Measurements from ENCODE around the gene BHLHA15.
"Not testable (repeated sequence)": the region's sequence is repeated elsewhere in the genome, so short reads cannot be mapped to it uniquely, and the experiment has no call there.

BHLHA15 gene

DNA sequence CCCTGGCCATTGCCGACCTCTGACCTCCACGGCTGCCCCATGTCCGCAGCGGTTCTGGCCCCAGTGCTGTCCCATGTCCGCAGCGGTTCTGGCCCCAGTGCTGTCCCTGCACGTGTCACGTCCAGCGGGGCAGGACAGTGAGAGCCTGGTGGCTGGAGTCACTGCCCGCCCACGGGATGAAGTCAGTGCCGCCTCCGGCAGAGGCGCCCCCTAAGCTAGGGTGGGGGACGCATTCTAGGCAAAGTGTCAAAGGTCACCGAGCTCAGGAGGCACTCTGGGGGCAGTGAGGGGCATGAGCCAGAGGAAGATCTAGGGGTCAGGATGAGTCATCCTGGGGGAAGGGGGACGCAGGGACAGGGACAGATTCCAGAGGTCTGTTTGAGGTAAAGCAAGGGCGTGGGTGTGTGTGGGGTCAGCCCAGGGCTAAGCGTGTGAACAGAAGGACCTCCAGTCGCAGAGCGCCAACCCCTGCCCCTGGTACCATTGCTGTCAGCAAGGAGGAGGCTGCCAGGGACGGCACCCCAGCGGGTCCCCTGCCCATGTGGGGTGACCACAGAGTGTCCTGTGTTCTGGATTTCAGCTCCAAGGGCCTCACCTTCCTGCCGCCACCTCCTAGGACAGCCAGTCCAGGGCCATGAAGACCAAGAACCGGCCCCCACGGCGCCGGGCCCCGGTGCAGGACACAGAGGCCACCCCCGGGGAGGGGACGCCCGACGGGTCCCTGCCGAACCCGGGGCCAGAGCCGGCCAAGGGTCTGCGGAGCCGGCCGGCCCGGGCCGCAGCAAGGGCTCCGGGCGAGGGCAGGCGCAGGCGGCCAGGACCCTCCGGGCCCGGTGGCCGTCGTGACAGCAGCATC, 665 bp downstream of the BHLHA15 start:
- no peak for DNase-seq

DNA sequence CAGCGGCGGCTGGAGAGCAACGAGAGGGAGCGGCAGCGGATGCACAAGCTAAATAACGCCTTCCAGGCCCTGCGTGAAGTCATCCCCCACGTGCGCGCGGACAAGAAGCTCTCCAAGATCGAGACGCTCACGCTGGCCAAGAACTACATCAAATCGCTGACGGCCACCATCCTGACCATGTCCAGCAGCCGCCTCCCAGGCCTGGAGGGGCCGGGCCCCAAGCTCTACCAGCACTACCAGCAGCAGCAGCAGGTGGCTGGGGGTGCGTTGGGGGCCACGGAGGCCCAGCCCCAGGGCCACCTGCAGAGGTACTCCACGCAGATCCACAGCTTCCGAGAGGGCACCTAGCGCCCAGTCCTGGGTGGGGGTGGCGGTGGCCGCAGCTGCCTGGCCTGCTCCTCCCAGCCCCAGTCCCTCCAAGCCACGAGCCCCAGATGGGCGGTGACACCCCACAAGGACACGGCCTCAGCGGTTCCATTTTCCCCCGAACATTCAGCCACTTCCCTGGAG, 1.3 kb downstream of the BHLHA15 start:
- DNase-seq: no peak

GRCh38 chr7:98213296-98213887, 2.2 kb downstream of the BHLHA15 start:
- DNase-seq: no peak

- DNase-seq: no peak
Measured at GRCh38 chr7:98213888-98214810, 2.9 kb downstream of the BHLHA15 start.

GRCh38 chr7:98214811-98215321, 3.6 kb downstream of the BHLHA15 start:
- DNase-seq: no peak

- no peak for DNase-seq
Measured at GRCh38 chr7:98215561-98216495, 4.6 kb downstream of the BHLHA15 start.

DNA sequence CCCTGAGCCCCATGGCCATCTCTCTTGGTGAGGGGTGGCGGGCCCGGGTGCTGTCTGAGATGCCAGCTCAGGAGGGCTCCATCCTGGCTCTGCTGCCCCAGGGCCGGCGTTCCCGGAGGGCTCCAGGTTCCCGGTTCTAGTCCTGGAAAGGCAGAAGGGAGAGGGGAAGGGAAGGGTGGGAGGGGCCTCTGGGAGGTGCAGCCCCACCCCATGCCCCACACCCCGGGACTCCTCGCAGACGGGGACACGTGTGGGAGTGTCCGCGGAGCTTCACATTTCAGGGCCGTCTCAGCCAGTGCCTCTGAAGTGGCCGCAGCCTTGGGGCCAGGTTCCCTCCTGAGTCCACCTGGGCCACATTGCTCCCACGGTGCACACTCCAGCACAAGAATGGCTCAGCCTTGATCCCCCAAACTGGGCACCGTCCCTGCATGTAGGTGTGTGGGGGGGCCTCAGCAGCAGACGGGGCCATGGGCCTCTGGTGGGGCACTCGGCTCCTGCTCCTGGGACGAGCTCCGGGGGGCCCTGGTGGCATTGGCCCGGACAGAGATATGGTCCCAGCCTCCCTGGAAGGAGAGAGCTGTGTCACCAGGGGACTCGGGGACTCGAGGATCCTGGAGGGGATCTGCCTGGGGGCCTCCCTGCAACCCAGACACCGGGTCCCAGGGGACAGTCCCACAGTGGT, 5.8 kb downstream of the BHLHA15 start:
- DNase-seq: no peak

- no peak for DNase-seq
Measured at GRCh38 chr7:98217623-98218582, 6.7 kb downstream of the BHLHA15 start.

- not testable (repeated sequence) for DNase-seq
Measured at GRCh38 chr7:98219382-98219781, 8.1 kb downstream of the BHLHA15 start.

DNA sequence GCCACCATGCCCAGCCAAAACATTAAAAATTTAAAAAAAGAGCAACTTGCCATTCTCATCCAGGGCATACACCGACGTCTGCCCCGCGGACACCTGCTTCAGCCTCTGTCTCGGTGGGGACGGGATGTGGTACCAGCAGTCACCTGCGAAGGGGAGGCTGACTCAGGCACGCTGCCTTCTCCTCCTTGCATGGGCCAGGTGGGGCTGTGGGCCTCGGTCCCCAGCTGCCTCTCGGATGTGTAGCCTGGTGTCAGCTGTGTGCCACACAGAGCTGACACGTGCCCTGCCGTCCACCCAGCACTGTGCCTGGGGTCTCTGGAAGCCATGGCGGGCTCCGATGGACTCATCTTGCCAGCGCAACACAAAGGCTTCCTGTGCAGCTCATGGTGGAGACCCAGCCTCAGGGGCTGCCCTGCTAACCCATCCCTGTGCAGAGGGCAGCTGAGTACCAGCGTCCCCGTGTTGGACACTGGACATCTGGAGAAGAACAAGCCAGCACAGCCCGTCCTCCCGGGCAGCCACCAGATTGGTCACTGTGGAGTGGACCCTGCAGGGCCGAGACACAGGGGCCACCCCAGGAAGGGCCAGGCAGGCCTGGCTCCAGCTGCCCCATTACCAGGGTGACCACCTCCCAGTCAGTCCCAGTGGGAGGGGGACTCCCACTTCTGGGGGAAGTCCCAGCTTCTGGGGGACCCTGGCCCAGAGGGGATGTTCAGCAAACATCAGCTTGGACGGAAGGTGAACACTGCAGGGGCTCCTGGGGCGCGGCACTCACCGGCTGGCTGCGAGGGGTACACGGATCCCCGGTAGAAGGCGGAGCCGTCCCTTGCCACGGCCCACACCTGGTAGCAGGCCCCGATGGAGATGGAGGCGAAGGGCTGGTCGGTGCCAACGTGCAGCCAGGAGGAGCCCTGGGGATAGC, 10.6 kb downstream of the BHLHA15 start:
- no peak for DNase-seq

DNA sequence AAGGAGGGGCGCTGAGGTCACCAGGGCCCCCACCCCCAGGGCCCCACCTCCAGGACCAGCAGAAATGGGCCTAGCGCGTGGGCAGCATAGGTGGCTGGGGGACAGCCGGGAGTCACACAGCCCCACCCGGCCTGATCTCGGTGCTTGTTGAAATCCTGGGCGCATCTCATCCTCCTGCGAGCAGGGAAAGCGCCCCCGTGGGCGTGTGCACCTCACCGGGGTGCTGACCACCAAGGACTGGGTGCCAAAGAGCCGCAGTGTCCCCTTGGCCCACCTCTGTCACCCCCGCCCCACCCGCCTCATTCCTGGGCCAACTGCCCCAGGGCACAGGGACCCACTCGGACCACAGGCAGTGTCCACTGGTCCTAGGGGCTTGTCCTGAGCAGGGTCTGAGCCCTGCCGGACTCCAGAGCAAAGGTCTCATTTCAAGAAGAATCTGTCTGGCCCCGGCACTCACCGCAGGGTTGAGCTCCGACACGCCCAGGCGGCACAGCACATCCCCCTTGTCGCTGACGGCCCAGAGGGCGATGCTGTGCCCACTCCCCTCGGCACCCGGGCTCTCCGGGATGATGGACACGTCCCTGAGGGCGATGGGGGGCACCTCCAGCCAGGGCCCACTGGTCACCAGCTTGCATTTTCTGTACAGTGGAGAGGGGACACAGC, 11.4 kb downstream of the BHLHA15 start:
- DNase-seq: no peak

DNA sequence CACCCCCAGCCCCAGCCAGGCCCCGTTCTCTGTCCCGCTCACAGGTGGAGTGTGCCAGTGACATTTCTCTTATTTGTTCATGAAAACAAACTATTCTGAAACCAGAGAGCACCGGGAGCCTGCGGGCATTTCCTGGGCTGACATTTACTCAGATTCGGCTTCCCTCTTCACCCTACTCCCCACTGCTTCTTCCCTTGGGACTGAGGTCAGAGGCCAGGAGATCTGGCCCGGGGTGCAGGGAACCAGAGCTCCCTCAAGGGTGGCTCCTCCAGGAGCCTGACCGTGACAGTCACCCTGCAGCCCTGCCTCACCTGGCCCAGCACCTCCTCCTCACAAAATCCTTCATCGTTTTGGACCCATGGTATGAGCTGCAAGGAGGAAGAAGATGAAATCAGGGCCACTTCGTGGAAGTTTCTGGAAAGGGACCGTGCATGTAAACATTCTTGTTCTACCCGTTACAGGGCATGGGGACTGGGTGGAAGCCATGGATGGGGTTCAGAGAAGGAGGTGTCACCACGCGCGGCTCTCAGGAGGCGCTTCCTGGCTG, 12.2 kb downstream of the BHLHA15 start:
- no peak for DNase-seq

- no peak for DNase-seq
Measured at GRCh38 chr7:98223898-98224700, 12.9 kb downstream of the BHLHA15 start.

DNA sequence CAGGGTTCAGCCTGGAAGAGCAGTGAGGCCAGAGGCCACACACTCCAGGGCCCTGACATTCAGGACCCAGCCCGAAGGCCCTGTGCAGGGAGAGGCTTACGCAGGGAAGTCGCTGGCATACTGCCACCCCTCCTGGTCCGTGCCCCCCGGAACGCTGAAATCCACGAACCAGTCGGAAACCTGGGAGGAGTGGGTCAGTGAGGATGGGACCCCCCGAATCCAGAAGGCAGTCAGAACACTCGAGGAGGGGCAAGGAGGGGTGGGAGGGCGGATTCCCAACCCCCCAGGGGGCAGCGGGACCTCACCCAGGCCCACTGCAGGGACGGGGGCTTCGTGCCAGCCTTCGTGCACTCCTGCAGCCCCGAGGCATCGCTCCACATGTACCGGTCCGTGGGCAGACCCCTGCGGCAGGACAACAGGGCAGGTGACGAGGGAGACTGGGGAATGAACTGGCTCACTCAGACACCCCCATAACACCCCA, 13.5 kb downstream of the BHLHA15 start:
- no peak for DNase-seq

GRCh38 chr7:98225913-98226614, 14.8 kb downstream of the BHLHA15 start:
- no peak for DNase-seq

DNA sequence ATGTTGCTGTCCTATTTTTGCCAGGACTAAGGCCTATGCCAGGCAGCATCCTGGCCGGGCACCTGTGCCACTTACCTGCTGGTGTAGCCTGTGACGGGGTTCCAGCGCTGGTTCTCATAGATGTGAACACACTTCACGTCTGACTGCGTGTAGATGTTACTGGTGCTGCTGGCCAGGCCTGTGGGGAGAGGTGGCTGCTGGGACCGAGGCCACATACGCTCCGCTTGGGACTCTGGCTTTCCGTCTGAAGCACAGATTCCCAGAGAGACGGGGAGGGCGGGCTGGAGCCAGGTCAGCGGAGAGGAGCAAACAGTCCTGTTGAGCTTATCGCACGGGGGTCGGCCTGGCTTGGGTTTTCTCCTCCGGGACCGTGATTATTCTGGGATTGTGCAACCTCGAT, 16.7 kb downstream of the BHLHA15 start:
- DNase-seq: no peak
